Esophagus muscularis mucosa (tissue), 4 donors: Measurements from ENCODE around the gene CELF4. TPM values are rescaled to one million over a fixed set of nuclear protein-coding genes. Genes with fewer than 3 reads are reported as not detected.

Experiments used
- DNase-seq: peaks from one replicate; pipeline ENCODE4 v3.0.0-alpha.2; 2017; ENCODE audit errors: extremely low spot score
- H3K27ac ChIP-seq, 4 donors: fragments of 200-600 bp; sonication (generic); replicated peaks in 1 of 4; 1 replicate in 3 of 4; 2 replicates in 1 of 4; pipeline ENCODE4 v1.5.1; 2016 to 2019; ENCODE audit warnings: mild to moderate bottlenecking in 1 of 4
- H3K27me3 ChIP-seq, 4 donors: fragments of 200-600 bp; sonication (generic); one replicate each; pipeline versions ENCODE4 v1.5.1 to v1.6.0; 2016 to 2019
- H3K36me3 ChIP-seq, 4 donors: fragments of 200-600 bp; sonication (generic); one replicate each; pipeline ENCODE4 v1.5.1; 2016 to 2019
- H3K4me1 ChIP-seq, 4 donors: fragments of 200-600 bp; sonication (generic); one replicate each; pipeline ENCODE4 v1.5.1; 2016 to 2019
- H3K4me3 ChIP-seq, 4 donors: fragments of 200-600 bp; sonication (generic); 1 replicate in 2 of 4; 2 replicates in 2 of 4; pipeline ENCODE4 v1.5.1; 2016 to 2019; ENCODE audit warnings: mild to moderate bottlenecking in 4 of 4, moderate library complexity in 1 of 4
- H3K9me3 ChIP-seq, 4 donors: fragments of 200-600 bp; sonication (generic); 1 replicate in 3 of 4; 2 replicates in 1 of 4; pipeline ENCODE4 v1.5.1; 2016 to 2019
- EP300 ChIP-seq: sonication (generic); formaldehyde crosslinking; IDR thresholded peaks from one replicate; pipeline ENCODE4 v1.6.1; 2017; ENCODE audit warnings: antibody characterized with exemption
- POLR2A ChIP-seq: fragments of 450-650 bp; IDR thresholded peaks from one replicate; pipeline ENCODE4 v1.6.1; 2017; ENCODE audit warnings: antibody characterized with exemption, moderate library complexity, mild to moderate bottlenecking, low read depth
- POLR2AphosphoS5 ChIP-seq, 2 donors: sonication (generic); formaldehyde crosslinking; IDR thresholded peaks; one replicate each; pipeline ENCODE4 v1.6.1; 2017; ENCODE audit warnings: antibody characterized with exemption in 2 of 2
- WGBS: methylation state at CpG from one replicate; pipeline ENCODE4 v1.1.5; 2018; 5-methylcytosine and 5-hydroxymethylcytosine counted together
- intact Hi-C: fragments of 100-400 bp; cut with DNase I; formaldehyde crosslinking; loops from one replicate; pipeline ENCODE4 v1.15.1; 2023
- total RNA-seq, 4 donors: library from RNA; depleted of rRNA; stranded (reverse); fragments of >200 nt; gene quantifications; one replicate each; pipeline versions ENCODE4 v1.1.0 to v1.2.1, GENCODE V29; 2016
- TF ChIP-seq, protein P1 (sequence below), 3 experiments: fragments of 200-600 bp in 2 of 3; fragments of 450-650 bp in 1 of 3; sonication (generic) in 2 of 3; IDR thresholded peaks; one replicate each; pipeline ENCODE4 v1.5.1; 2017 to 2019; ENCODE audit warnings: antibody characterized with exemption in 3 of 3, mild to moderate bottlenecking in 2 of 3, moderate library complexity in 1 of 3

The CELF4 gene
- total RNA-seq, 4 donors from 2014 or later = 0.86 to 1.8 (median 1.7) TPM

DNA sequence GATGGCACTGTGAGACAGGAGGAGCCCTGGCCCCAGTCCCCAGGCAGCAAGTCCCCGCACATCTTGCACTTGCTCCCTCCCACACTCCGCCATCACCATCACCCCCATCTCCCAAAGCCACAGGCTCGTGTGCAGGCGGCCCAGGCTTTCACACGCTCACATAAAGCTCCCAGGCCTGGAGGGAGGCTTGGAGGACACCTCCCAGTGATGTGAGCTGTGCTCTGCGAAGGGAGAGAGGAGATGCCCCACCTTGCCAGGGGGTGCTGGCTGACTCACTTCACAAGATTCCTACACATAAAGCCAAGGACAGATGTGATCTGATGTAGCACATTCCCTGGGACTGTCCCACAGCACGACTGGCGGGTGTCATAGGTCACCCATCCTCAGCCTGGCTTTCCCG is 28.9 kb downstream of the CELF4 start:
- Histone ChIP-seq H3K9me3 (no peaks in the 10 kb centered on the region), H3K27me3 (peaks cover 0 to 79% (median 9%) of the 10 kb centered on the region in 4 donors), H3K27ac (no peak overlapping the region), H3K36me3 (no peaks in the 10 kb centered on the region), H3K4me3 (no peak overlapping the region), H3K4me1 (peaks cover 0 to 6% (median 3%) of the 10 kb centered on the region in 4 donors)
- DNase-seq = no peak
- WGBS = 86% methylated on average over 4 of the region's 9 CpGs
- intact Hi-C loops = loop anchor here (5.0 kb wide), 2 partner anchors 89 to 194 kb away; no protein-coding TSS in a partner anchor
- TF ChIP-seq POLR2A = no peak
- TF ChIP-seq POLR2AphosphoS5 (IDR thresholded peaks at IDR 0.05) = no peak
- TF ChIP-seq, protein P1, sequence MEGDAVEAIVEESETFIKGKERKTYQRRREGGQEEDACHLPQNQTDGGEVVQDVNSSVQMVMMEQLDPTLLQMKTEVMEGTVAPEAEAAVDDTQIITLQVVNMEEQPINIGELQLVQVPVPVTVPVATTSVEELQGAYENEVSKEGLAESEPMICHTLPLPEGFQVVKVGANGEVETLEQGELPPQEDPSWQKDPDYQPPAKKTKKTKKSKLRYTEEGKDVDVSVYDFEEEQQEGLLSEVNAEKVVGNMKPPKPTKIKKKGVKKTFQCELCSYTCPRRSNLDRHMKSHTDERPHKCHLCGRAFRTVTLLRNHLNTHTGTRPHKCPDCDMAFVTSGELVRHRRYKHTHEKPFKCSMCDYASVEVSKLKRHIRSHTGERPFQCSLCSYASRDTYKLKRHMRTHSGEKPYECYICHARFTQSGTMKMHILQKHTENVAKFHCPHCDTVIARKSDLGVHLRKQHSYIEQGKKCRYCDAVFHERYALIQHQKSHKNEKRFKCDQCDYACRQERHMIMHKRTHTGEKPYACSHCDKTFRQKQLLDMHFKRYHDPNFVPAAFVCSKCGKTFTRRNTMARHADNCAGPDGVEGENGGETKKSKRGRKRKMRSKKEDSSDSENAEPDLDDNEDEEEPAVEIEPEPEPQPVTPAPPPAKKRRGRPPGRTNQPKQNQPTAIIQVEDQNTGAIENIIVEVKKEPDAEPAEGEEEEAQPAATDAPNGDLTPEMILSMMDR (IDR thresholded peaks at IDR 0.05) = no peak
- no peak for TF ChIP-seq EP300

- no peak overlapping the region for H3K27ac ChIP-seq
- no peak for DNase-seq
- TF ChIP-seq, protein P1 (IDR thresholded peaks at IDR 0.05) = no peak
- TF ChIP-seq POLR2A (no peak), EP300 (no peak), POLR2AphosphoS5 (IDR thresholded peaks at IDR 0.05) (no peak)
- intact Hi-C loops = loop anchor here (5.0 kb wide), 2 partner anchors 89 to 194 kb away; no protein-coding TSS in a partner anchor
- H3K36me3 ChIP-seq = no peaks in the 10 kb centered on the region
- H3K4me1 ChIP-seq = peaks cover 0 to 6% (median 3%) of the 10 kb centered on the region in 4 donors
- WGBS = 75% methylated on average over 4 of the region's 4 CpGs
- no peaks in the 10 kb centered on the region for H3K9me3 ChIP-seq
- H3K4me3 ChIP-seq = no peak overlapping the region
- H3K27me3 ChIP-seq = peaks cover 0 to 77% (median 9%) of the 10 kb centered on the region in 4 donors
Measured at GRCh38 chr18:37535968-37536367, 29.6 kb downstream of the CELF4 start.

DNA sequence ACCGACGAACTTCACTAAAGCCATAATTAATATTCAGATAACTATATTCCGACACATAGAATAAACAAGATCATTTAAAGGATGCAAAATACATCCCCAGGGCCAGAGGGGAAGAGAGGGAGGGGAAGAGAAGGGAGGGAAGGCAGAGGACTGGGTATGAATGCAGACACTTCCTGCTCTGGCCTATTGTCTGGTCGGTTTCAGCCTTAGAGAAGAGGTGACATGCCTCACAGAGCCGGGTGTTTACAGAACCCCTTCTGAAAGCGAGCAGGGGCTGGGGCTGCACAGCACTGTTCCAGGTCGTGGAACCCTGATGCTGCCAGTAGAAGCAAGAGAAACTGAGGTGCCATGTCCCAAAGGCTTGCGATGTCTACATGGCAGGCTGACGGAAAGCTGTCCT is 31.0 kb downstream of the CELF4 start:
- intact Hi-C loops = loop anchor here (5.0 kb wide), 2 partner anchors 87 to 192 kb away; no protein-coding TSS in a partner anchor
- H3K27me3 ChIP-seq = peaks cover 0 to 78% (median 9%) of the 10 kb centered on the region in 4 donors
- H3K4me3 ChIP-seq = no peak overlapping the region
- WGBS = 63% methylated on average over 9 of the region's 9 CpGs
- no peak for DNase-seq
- no peaks in the 10 kb centered on the region for H3K36me3 ChIP-seq
- no peaks in the 10 kb centered on the region for H3K9me3 ChIP-seq
- H3K4me1 ChIP-seq = peaks cover 0 to 6% (median 3%) of the 10 kb centered on the region in 4 donors
- TF ChIP-seq POLR2AphosphoS5 (IDR thresholded peaks at IDR 0.05) (no peak), EP300 (no peak), POLR2A (no peak)
- TF ChIP-seq, protein P1 (IDR thresholded peaks at IDR 0.05) = no peak
- no peak overlapping the region for H3K27ac ChIP-seq

- WGBS = 72% methylated on average over 22 of the region's 22 CpGs
- intact Hi-C loops = no loop called here
- H3K9me3 ChIP-seq = no peaks in the 10 kb centered on the region
- TF ChIP-seq POLR2AphosphoS5 (IDR thresholded peaks at IDR 0.05) (no peak), EP300 (no peak), POLR2A (no peak)
- TF ChIP-seq, protein P1 (IDR thresholded peaks at IDR 0.05) = no peak
- peaks cover 0 to 6% (median 3%) of the 10 kb centered on the region in 4 donors for H3K4me1 ChIP-seq
- no peak for DNase-seq
- no peak overlapping the region for H3K27ac ChIP-seq
- H3K27me3 ChIP-seq = peaks cover 0 to 78% (median 8%) of the 10 kb centered on the region in 4 donors
- no peak overlapping the region for H3K4me3 ChIP-seq
- no peaks in the 10 kb centered on the region for H3K36me3 ChIP-seq
Measured at GRCh38 chr18:37533647-37534584, 31.7 kb downstream of the CELF4 start.
